Right ventricle myocardium inferior (tissue), 1 donor: ENCODE data around the gene LRRC8E. TPM values are rescaled to one million over a fixed set of nuclear protein-coding genes. Genes with fewer than 3 reads are reported as not detected.

ENCODE experiments used
- ATAC-seq: fragments of 200-7000 bp; cut with Tn5 transposase; one replicate; pipeline ENCODE4 v1.9.1; 2020; ENCODE audit warnings: mild to moderate bottlenecking, moderate library complexity
- DNase-seq: peaks from one replicate; pipeline ENCODE4 v3.0.0; 2021; ENCODE audit errors: missing footprints
- intact Hi-C: fragments of 100-400 bp; cut with DNase I; formaldehyde crosslinking; loops from one replicate; pipeline ENCODE4 v1.11.0; 2022
- long read RNA-seq: library from polyadenylated mRNA; unstranded; transcript quantifications from one replicate; pipeline ENCODE4 v2.0.0, GENCODE V29; 2021
- total RNA-seq: library from RNA; stranded (reverse); fragmentation: NEBNext Ultra II Directional; extraction: Animal tissue kit (Norgen Biotek cat#: 25700); gene quantifications from one replicate; pipeline ENCODE4 v1.2.1, GENCODE V29; 2021
- donor health status: DM: no; HTN: yes; CAD: no; lungs with severe emphysema.

LRRC8E gene
- 2.5 TPM for total RNA-seq
- long read RNA-seq, transcript LRRC8E-201 (3 exons, 3,595 nt), result major isoform, 8 of 9 reads
- long read RNA-seq, partial matches to known transcripts, result 0 of 9 reads
- long read RNA-seq, other reads (novel, unspliced or antisense), result 1 of 9 reads

GRCh38 chr19:7888145-7888825 lies at the start of gene LRRC8E:
TSS of gene LRRC8E (plus strand) at chr19:7888510. CDS start at chr19:7895604, 7,094 bp downstream.
- DNase-seq (peak; percentile 71), ATAC-seq (peak; percentile 82)
- intact Hi-C loops, result no loop called here

- DNase-seq (no peak), ATAC-seq (no peak)
- intact Hi-C loops, result loop anchor here (10.0 kb wide), 1 partner anchor 165 kb away; the partner anchor contains the start of gene ELAVL1
Observed at GRCh38 chr19:7839476-7839875, 48.8 kb upstream of the LRRC8E start.

GRCh38 chr19:7840629-7841028 lies 47.7 kb upstream of the LRRC8E start:
- intact Hi-C loops, result no loop called here
- DNase-seq, result no peak
- no peak for ATAC-seq

GRCh38 chr19:7841751-7842660 lies 46.3 kb upstream of the LRRC8E start:
- intact Hi-C loops, result no loop called here
- DNase-seq, result peak; percentile 23
- no peak for ATAC-seq

DNA sequence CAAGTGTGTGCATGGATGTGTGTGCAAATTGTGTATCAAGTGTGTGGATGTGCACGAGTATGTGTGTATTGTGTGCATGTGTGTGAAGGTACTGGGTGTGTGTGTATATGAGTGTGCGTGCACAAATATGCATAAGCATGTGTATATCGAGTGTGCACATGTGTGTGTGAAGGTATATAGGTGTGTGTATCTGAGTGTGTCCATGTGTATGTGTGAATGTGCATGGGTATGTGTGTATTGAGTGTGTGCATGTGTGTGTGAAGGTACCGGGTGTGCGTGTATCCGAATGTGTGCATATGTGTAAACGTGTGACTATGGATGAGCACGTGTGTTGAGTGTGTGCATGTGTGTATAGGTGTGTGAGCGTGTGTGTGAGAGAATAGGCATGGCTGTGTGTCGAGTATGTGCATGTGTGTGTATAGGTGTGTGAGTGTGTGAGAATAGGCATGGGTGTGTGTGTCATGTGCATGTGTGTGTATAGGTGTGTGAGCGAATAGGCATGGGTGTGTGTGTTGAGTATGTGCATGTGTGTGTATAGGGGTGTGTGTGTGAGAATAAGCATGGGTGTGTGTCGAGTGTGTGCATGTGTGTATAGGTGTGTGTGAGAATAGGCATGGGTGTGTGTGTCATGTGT lies 45.5 kb upstream of the LRRC8E start:
- intact Hi-C loops, result no loop called here
- DNase-seq (no peak), ATAC-seq (no peak)

GRCh38 chr19:7843521-7843920 lies 44.8 kb upstream of the LRRC8E start:
- intact Hi-C loops, result no loop called here
- ATAC-seq (no peak), DNase-seq (peak; percentile 13)

GRCh38 chr19:7844405-7844804 lies 43.9 kb upstream of the LRRC8E start:
- DNase-seq (peak; percentile 21), ATAC-seq (no peak)
- intact Hi-C loops, result no loop called here

DNA sequence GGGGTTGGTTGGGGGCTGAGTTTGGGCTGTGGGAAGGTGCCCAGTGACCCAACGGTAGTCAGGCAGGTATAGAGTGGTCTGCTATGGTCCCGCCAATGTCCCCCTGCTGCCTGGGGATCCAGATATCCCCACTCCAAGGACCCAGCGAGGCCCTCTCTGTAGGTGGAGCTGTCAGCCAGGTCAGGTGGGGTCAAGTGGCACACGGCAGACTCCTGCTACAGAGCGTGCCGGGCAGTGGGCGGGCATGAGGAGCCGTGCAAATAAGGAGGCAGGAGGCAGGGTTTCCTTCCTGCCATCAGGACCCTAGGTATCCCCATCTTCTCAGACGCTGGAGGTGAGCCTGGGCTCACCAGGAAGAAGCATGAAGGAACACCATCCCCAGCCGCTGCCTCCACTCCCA lies 43.4 kb upstream of the LRRC8E start:
- peak; percentile 30 for DNase-seq
- ATAC-seq, result no peak
- intact Hi-C loops, result no loop called here

DNA sequence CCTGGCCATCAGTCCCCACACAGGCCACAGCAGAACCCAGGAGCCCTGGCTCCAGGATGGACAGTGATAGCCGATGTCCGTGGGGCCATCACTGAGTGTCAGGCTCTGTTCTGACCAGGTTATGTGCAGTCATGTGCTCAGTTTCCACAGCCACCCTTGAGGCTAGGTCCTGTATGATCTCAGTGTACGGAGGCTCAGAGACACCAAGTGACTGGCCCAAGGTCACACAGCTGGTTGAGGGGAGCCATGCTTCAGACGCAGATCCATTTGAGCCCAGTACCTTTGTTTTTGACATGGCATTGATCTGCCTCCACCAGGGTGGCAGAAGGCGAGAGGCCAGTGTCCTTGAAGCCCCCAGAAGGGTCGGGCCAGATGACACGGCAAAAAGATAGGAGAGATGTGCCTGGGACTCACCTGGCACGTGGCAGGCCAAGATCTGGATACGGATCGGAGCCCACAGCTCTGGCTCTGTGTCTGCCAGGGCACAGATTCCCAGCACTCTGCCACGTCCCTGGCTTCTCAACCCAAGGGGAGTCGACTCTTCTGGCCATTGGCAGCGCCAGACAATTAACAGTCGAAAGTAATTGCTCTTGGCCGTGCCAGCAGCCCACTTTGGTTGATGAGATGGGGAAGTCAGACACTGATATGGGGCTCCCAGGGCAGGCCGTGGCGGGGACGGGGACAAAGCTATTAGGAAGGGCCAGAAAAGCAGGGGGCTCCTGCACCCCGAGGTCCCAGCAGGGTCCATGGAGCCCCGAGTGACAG lies 42.7 kb upstream of the LRRC8E start:
- ATAC-seq (no peak), DNase-seq (peak; percentile 45)
- intact Hi-C loops, result no loop called here

DNA sequence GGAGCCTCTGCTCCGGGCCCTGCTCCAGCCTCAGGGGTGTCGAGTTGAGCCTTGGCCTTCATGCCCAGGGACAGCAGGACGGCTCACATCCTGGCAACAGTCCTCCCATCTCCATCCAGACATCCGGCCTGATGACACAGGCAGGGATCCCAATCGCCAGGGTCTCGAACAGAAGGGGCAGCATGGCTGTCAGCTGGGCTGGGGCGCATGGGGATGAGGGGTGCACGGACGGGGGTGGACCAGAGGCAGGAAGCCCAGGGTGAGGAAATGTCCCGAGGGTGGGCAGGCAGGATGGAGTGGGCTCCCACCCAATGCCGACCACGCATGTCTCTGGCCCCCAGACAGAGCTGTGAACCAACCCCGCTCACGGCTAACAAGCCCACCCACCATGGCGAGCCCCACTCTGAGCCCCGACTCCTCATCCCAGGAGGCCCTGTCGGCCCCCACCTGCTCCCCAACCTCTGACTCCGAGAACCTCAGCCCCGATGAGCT lies 42.1 kb upstream of the LRRC8E start:
- ATAC-seq (no peak), DNase-seq (peak; percentile 60)
- intact Hi-C loops, result no loop called here

GRCh38 chr19:7847664-7848063 lies 40.6 kb upstream of the LRRC8E start:
- DNase-seq, result peak; percentile 41
- no peak for ATAC-seq
- intact Hi-C loops, result no loop called here

DNA sequence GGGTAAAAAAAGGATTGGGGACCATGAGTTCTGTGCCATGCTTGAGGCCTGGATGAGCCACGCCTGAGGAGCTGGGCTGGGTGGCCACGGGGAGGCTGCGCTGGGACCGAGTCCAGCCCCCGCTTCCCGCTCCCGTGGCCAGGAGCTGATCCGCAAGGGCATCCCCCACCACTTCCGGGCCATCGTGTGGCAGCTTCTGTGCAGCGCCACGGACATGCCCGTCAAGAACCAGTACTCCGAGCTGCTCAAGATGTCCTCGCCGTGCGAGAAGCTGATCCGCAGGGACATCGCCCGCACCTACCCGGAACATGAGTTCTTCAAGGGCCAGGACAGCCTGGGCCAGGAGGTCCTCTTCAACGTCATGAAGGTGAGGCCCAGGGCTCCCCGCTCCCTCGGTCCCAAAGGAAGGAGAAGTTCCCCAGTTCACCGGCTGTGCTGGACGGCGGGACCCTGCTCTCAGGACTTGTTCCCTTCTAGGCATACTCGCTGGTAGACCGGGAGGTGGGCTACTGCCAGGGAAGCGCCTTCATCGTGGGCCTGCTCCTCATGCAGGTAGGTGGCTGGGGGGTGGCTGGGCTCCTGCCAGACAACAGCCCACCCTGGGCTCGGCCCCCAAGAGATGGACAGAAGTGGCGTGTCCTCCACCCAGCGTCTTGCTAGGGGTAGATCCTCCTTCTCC lies 39.4 kb upstream of the LRRC8E start:
- intact Hi-C loops, result no loop called here
- ATAC-seq (no peak), DNase-seq (no peak)

GRCh38 chr19:7849631-7849999 lies 38.7 kb upstream of the LRRC8E start:
- ATAC-seq (no peak), DNase-seq (no peak)
- intact Hi-C loops, result no loop called here

DNA sequence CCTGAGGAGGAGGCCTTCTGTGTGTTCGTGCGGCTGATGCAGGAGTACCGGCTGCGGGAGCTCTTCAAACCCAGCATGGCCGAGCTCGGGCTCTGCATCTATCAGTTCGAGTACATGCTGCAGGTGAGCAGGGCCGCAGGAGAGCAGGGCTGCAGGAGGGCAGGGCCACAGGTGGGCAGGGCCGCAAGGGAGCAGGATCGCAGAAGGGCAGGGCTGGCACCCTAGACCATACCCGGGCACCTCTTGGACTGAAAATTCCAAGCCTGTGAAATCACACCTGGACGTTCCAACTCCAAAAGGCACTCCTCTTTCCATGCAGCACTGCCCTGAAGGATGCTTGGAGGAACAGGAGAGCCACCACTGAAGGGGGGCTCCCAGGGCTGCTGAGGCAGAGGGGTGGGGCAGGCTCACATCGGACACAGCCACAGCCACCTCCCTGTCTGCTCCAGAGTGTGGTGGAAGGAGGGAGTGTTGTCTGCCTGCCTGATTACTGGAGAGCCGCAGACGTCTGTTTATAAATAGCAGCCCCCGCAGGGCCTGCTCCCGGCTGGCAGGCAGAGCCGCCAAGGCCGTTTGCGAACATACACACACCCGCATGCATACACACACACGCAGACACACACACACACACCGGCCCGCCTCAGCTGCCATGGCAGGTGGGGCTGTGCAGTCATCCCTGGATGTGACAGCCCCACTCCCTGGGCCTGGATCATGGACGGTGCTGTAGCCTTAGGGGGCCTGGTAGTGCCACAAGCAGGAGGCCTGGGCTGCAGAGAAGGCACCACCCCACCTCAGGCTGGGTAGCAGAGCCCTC lies 38.1 kb upstream of the LRRC8E start:
- ATAC-seq (peak; percentile 47), DNase-seq (no peak)
- intact Hi-C loops, result loop anchor here (5.0 kb wide), 1 partner anchor 52 kb away; the partner anchor contains the start of gene MAP2K7

DNA sequence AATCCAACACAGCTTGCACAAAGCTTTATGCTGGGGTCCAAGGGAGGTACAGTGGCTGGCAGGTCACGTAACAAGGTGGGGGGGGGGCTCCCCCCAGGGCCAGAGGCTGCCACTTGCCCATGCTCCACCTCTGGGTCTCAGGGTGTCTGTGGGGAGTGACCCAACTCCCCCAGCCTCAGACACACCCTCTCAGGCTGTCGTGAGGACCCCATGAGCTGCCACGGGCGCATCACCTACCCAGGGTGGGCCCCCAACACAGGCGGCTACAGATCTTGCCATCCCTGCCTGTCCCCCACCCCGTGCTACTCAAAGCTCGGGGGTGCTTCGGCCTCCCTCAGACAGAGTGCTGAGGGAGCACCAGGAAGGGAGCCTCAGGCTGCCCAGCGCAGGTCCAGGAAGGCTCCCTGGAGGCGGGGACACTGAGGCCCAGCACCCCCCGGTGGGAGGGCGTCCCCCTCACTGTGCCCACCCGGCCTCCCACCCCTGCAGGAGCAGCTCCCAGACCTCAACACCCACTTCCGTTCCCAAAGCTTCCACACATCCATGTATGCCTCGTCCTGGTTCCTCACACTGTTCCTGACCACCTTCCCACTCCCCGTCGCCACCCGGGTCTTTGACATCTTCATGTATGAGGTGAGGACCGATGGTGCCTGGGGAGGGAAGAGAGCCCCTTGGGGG lies 37.2 kb upstream of the LRRC8E start:
- no peak for ATAC-seq
- intact Hi-C loops, result loop anchor here (5.0 kb wide), 1 partner anchor 51 kb away; the partner anchor contains the start of gene MAP2K7
- no peak for DNase-seq
